ENCODE results near the gene HSP90B1.

The HSP90B1 gene

DNA sequence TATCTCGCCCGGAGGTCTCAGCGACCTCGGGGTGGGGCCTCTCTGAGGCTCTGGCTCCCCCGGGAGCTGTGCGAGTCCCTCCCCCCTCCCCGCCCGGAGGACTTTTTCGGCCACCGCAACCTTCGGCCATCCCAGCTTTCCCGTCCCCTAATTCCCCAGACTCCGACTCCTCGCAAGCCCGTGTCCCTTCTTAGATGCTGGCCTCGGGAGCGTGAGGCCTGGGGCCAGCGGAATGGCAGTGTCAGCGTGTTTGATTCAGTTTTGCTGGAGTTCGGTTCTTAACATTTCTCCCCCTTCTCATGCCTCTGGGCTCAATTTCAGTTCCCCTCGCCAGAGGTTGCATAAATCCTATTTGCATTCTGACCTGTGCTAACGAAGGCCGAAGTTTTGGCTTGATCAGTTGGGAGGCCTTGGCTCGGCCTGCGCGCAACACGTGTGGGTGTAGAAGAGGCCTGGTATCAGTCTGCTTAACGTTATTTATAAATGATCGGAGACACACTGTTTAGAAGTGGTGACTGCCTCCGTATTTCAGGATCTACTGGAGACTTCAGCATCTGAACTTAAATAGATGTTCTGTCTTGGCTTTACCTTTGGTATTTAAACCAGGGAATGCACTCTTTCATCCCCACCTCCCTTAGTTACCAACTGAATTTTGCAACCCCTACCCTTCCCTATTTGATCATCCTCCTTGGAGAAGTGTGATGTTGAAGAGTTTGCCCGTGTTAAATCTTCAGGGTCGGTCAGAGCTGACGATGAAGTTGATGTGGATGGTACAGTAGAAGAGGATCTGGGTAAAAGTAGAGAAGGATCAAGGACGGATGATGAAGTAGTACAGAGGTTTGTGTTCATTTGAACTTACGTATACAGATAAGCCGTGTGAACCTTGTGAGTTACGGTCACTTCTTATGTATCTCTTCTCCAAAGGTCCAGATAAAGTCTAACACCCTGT lies 851 bp downstream of the HSP90B1 start:
- peak; percentile 34 to 48 for DNase-seq

DNA sequence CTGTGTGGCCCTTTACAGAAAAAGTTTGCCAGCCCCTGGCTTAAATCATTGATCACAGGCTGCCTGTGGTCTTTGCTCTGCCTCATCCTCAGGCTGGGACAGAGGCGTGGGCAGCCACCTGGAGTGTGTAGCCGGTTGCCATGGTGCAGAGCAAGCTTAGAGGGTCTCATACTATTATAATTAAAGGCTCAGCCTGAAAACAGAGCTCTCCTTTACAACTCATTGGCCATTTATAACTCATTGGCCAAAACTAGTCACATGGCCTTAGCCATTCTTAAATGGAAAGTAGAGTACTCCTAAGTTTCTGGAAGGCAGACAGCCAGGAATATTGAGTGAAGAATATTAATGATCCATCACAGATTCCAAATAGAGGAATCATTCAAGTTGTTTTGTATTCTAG lies 3.0 kb downstream of the HSP90B1 start:
- DNase-seq = no peak

DNA sequence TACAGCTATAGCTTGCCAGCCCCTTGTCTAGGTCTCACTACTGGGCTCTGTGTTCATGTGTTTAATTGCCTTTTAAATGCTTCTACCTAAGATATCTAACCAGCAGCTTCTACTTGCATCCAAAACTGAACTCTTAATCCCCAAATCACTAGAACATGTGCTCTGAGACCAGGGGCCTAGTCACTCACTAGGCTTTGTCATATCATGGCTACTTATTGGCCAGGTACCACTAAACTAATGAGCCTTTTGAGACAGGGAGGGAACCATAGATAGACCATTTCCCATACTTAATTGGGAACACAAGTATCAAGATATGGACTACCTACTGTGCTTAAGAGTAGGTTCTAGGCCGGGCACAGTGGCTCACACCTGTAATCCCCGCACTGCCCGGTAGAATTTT lies 6.5 kb downstream of the HSP90B1 start:
- no peak for DNase-seq

DNA sequence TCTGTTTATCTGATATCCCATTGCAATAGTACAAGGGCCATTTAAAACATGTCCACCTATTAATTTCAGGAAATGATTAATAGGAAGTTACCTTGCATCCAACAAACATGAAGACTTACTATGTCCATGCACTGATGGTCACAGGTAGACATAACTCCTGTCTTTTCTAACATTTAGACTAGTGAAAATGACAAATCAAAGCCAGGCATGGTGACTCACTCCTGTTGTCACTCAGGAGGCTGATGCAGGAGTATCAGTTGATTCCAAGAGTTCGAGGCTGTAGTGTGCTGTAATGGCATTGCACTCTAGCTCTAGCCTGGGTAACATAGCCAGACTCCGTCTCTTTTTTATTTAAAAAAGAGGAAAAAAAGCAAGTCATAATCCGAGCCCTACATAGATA lies 14.8 kb downstream of the HSP90B1 start:
- DNase-seq = no peak

DNA sequence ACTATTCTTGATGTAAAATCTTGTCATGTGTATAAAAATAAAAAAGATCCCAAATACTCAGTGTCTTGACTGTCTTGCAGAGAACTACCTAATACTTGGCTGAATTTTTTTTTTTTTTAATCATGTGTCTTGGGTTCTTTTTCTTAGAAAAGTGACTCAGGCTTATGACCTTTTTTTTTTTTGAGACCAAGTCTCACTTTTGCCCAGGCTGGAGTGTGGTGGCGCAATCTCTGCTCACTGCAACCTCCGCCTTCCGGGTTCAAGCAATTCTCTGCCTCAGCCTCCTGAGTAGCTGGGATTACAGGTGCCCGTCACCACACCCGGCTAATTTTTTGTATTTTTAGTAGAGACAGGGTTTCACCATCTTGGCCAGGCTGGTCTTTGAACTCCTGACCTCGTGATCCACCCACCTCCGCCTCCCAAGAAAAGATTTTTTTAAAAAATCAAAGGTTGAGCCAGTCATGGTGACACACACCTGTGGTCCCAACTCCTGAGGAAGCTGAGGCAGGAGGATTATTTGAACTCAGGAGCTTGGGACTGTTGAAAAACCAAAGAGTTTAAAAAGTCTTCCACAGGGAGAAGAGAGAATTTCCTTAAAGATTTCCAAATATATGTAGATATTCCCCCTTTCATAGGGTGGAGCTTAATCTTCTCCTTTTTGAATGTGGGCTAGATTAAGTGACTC lies 17.8 kb downstream of the HSP90B1 start:
- DNase-seq = no peak

DNA sequence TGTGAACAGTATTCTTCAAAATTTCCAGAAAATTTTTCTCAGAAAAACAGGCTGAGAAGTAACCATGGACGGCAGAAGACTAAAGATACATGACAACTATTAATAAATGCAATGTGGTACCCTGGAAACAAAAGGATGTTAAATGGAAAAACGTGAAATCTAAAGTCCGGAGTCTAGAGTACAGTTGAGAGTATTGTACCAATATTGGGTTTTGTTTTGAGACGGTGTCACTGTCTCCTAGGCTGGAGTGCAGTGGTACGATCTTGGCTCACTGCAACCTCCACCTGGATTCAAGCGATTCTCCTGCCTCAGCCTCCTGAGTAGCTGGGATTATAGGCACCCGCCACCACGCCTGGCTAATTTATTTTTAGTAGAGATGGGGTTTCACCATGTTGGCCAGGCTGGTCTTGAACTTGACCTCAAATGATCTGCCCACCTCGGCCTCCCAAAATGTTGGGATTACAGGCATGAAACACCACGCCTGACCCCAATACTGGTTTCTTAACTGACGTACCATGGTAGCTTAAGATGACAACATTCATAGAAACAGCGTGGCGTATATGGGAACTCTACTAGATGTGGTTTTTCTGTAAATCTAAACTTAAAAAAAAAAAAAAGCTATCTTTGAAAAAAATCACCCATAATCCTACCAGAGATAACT lies 18.7 kb downstream of the HSP90B1 start:
- DNase-seq = no peak

DNA sequence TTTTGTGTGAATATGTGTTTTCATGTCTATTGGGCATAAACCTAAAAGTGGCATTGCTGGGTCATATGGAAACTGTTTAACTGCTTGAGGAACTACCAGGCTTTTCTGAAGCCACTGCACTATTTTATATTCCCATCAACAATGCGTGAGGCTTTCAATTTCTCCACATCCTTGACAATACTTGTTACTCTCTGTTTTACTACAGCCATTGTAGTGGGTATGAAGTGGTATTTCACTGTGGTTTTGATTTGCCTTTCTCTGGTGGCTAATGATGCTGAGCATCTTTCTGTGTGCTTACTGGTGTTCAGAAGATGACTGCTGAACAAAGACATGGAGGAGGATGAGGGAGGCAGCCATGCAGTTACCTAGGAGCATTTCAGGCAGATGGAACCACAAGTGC lies 22.3 kb downstream of the HSP90B1 start:
- no peak for DNase-seq

DNA sequence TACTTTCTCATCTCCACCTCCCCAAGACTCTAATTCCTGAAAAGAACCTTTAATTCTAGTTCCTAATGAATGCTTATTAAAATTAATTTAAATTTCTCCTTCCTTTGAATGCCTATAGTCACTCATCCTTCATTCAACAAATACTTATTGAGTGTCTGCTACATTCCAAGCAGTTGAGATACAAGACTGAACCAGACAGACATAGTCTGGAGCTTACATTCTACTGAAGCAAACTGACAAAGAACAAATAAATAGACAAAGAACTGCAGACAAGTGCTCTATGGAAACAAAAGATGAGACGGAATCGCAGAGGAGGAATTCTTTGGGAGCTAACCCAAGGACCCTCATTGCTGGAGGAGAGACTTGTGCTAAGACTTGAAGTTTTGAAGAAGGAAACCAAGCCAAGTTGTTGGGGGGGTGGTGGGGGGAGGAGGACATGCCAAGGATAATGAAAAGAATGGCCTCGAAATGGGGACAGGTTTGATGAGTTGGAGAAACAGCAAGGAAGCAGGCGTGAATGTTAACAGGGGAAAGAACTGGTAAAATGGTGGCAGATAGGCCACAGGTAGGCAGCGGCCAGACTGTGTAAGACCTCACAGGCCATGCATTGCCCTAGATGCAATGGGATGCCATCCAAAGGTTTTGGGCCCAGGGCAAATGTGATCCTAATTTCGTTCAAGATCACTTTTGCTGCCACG lies 25.8 kb downstream of the HSP90B1 start:
- no peak for DNase-seq

DNA sequence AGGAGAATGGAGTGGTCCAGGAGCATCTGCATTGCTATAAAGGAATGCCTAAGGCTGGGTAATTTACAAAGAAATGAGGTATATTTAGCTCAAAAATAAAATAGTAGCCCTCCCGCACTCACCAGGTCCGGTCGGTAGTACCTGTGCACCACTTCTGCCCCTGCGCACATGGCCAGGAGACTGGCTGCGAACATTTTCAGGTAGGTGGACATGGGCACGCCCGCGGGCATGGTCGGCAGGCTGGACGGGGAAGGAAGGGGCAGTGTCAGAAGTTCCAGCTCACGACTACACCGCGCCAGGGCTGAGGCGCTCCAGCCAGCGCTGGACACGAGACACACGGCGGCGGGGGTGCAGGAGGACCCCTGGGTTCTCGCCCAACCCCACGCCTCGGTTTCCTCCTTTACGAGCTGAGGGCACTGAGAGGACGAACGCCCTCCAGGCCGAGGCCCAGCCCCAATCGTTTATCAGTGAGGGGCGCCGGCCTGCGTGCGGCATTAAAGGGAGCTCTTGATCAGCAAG lies 26.4 kb downstream of the HSP90B1 start:
- no peak for DNase-seq

DNA sequence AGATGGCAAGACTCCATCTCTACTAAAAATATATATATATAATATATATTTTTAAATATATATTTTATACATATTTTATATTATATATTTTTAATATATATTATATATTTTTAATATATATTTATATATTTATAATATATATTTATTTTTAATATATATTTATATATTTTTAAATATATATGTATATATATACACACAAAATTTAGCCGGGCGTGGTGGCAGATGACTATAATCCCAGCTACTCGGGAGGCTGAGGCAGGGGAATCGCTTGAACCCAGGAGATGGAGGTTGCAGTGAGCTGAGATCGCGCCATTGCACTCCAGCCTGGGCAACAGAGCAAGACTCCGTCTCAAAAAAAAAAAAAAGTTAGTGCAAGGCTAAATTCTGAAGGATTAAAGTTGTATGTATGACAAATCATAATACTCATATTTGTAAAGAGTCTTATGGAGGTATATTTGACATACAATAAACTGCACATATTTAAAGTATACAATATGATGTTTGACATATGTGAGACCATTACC lies 27.7 kb downstream of the HSP90B1 start:
- no peak for DNase-seq

DNA sequence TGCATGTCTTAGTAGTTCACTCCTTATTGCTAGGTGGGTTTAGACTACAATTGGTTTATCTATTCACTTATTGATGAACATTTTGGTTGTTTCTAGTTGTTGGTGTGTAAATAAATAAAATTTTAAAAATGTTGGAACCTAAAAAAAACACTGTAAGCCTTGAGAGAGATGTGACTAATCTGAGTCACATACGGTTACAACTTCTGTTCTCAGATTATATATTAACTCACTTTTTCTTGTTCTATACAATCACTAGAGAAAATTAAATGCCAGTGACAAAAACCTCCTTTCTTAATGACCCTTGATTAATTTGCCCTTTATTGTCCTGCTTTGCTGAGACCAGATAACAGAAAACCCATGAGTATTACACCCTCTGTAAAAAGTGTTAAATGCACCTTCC lies 28.4 kb downstream of the HSP90B1 start:
- no peak for DNase-seq

DNA sequence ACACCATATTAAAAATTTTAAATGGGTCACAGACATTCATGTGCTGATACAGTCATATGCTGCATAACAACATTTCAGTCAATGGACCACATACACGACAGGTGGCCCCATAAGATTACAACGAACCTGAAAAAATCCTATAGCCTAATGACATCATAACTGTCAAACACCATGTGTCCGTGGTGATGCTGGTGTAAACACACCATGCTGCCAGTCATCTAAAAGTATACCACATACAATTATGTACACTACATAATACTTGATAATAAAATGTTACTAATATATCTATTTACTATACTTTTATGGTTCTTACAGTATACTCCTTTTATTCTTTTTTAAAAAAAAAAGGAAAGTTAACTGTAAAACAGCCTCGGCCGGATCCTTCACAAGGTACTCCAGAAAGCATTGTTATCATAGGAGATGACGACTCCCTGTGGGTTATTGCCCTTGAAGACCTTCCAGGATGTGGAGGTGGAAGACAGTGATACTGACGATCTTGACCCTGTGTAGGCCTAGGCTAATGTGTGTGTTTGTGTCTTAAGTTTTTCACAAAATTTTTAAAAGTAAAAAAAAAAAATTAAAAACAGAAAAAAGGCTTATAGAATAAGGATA lies 30.5 kb downstream of the HSP90B1 start:
- no peak for DNase-seq

DNA sequence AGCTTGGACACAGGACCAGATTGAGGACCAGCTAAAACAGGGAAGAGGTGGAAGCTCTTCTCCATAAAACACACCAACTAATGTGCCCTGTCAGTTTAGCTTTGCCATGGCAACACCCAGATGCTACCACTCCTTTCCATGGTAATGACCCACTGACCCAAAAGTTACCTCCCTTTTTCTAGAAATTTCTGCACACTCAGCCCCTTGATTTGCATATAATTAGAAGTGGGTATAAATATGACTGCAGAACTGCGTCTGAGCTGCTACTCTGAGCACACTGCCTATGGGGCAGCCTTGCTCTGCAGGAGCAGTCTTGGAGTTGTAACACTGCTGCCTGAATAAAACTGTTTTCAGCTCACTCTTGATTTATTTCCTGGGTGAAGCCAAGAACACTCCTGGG lies 32.3 kb downstream of the HSP90B1 start:
- no peak for DNase-seq

DNA sequence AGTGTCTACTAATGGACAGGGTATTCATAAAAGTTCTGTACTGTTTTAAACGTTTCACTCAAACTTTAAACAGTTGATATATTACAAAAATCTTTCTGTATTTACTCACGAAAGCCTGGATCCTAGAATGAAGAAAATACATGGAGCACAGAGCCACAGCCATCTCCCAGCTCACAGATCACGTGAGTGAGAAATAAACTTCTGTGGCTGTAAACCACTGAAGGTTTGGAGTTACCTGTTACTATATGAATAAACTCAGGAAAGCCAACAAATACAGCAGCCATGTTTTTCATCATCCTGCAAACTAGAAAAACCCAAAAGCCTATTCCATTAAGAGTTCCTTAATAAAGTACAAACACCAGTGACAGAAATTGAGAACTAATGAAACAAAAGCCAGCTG lies 34.6 kb downstream of the HSP90B1 start:
- DNase-seq = no peak

DNA sequence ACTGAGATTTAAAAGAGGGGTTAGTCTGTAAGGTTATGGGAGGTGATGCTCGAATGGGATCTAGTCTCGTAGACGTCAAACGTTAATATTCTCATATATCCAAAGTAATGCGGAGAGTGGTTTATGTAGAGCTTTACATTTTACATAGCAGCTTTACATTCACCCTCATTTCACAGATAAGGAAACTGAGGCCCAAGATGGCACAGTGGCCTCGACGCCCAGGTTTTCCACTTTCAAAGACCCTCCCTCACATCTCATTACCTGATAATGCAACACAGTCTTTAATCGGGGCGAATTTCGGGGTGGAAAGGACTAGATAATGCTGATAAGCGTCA lies 35.0 kb downstream of the HSP90B1 start:
- no peak for DNase-seq

DNA sequence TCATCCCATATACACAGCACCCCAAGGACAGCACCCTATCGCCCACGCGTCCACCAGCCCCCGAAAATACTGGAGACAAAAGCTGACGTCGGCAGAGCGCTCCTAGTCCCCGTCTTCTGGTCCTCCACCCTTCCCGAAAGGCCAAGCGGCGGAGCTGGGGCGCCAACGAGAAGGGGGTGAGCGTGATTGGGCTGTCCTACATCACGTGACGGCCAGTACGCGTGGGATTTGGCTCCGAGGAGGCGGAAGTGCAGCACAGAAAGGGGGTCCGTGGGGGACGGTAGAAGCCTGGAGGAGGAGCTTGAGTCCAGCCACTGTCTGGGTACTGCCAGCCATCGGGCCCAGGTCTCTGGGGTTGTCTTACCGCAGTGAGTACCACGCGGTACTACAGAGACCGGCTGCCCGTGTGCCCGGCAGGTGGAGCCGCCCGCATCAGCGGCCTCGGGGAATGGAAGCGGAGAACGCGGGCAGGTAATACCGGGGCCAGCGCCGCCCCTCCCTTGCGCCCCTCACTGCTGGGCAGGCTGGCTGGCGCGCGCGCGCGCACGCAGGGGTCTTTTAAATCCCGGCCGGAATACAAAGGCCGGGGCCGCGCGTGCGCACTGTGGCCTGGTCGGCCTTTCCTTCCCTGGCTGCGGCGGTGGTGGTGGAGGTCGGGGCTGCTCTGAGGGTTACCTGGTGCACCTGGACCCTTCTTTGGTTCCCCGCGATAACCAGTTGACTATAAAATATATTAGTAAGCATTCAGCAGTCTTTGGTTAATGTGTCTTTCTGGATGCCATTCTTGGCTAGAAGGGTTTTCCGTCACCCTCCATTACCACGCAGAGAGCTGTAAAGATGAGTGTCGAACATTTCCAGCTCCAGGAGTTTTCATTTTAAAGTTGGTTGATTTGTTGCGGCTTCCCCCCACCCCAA lies 35.6 kb downstream of the HSP90B1 start, which contains the start of gene TDG:
Gene TDG, plus strand, starts transcription at position 283 of the 915 bp plus-strand sequence. Its CDS starts 166 bp downstream, at position 449.
- DNase-seq = peak; percentile 97 to 98

DNA sequence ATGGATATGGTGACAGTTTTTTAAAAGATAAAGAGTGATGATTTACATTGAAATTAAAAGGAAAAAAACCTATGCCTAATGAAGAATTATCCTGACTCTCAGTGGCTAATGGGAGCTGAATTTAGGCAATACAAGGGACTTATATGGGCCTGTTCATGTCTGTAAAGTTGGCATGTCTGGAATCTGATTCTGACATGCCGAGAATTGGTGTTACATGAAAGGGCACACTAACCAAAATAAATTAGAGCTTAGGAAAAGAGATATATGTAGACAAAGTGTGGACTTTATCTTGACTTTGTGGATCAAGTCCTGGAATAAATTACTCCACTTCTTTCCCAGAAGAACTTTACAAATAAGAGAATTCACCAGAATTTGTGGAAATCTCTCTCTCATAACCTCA lies 36.5 kb downstream of the HSP90B1 start:
- DNase-seq = no peak

DNA sequence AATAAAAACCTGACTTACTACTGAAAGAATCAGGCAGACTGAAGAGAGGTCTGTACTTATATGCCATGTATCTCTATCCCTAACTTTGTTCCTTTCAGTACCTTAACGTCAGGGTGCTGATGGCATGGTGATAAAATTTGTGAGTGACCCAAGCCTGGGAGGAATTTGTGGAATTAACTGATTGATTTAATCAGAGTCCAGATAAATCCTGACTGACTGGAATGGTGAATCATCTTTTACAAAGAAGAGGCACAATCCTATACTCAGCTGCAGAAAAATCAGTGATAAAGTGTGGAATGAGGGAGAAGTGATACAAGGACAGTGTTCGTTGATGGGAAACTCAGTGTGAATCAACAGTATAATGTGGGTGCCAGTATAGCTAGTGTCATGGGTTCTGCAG lies 39.2 kb downstream of the HSP90B1 start:
- DNase-seq = no peak

DNA sequence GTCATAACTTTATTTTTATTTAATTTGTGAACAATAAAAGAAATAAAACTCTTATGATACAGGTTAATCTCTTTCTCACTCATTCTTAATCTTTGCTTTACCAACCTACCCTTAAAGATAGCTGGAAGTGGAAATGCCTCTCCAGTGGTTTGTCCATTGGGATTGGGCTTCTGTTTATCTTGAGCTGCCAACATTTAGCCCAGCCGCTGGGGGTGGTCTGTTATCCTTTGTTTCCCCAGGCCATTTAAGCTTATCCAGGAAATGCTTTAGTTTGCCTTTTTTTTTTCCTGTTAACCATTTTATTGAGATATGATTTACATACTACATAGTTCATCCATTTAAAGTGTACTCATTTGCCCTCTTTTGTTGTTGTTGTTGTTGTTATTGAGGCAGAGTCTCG lies 43.7 kb downstream of the HSP90B1 start:
- DNase-seq = no peak

DNA sequence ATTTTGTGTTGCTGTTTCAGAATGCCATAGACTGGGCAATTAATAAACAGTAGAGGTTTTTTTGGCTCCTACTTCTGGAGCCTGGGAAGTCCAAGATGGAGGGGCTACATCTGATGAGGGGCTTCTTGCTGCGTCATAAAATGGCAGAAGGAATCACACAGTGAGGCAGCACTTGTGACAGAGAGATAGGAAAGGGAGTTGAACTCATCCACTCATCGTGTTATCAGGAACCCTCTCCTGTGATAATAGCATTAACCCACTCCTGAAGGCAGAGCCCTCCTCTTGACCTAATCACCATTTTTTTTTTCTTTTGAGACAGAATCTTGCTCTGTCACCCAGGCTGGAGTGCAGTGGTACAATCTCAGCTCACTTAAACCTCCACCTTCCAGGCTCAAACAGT lies 45.2 kb downstream of the HSP90B1 start:
- DNase-seq = no peak

DNA sequence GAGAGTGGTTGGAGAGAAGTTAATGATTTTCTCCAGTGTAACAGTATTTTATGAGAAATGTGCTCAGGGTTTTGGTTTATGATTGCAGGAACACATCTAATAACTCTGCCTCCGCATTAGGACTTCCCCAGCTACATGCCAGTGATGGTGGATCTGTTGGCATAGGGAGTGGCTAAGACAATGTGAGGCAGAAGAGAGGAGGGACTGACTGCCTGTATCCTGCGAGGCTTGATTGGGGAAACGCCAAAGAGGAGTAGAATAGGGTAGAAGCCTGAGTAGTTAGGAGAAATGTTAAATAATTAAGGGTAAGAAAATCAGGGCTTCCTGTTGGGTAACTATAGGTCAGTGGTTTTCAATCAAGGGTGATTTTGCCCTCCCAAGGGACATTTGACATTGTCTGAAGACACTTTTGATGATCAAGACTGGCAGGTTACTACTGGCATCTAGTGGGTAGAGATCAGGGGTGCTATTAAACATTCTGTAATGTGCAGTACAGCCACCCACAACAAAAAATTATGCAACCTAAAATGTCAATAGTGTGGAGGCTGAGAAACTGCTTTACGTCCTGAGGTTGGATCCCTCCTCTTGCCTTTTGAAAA lies 48.3 kb downstream of the HSP90B1 start:
- DNase-seq = no peak

Data from activated CD4-positive, alpha-beta T cell treated with anti-CD3 and anti-CD28 coated beads, Interleukin-2, amount 50 U/mL, for 48 hours (primary cell).